H1 (cell line): ENCODE measurements around the gene UBA5. TPM values are rescaled to one million over a fixed set of nuclear protein-coding genes. Genes with fewer than 3 reads are reported as not detected.
"Not testable (repeated sequence)": the region's sequence is repeated elsewhere in the genome, so short reads cannot be mapped to it uniquely, and the experiment has no call there.

ENCODE experiments used
- CTCF ChIA-PET: fragments of 300-600 bp; sonication (Branson Sonifier 250); formaldehyde crosslinking; loops from one replicate; lab custom pipeline; 2021; ENCODE audit not compliant: partially characterized antibody; lab: Charles Lee
- POLR2A ChIA-PET: fragments of 300-600 bp; sonication (Branson Sonifier 250); formaldehyde crosslinking; loops from one replicate; lab custom pipeline; 2021; ENCODE audit warnings: inconsistent platforms; ENCODE audit not compliant: partially characterized antibody; lab: Charles Lee
- DNase-seq, 2 experiments: peaks; one replicate each; pipeline versions ENCODE4 v3.0.0 to v3.0.0-alpha.2; 2010 to 2022; ENCODE audit warnings: low spot score in 2 of 2, low read depth in 1 of 2, mixed read lengths in 1 of 2
- FAIRE-seq: peaks from 2 replicates; lab custom pipeline; 2011; peaks lifted over from hg19 to GRCh38; lab: Jason Lieb, UNC
- H2AFZ ChIP-seq: 2 replicates; pipeline ENCODE4 v1.8.1; 2012; ENCODE audit warnings: low read length, inconsistent platforms
- H2AK5ac ChIP-seq: 2 replicates; pipeline ENCODE4 v1.6.1; 2013; ENCODE audit warnings: low read depth, low read length
- H2BK120ac ChIP-seq: replicated peaks from 2 replicates; pipeline ENCODE3; 2013; ENCODE audit warnings: low read depth, low read length, inconsistent platforms
- H2BK12ac ChIP-seq: 2 replicates; pipeline ENCODE4 v1.6.1; 2013; ENCODE audit warnings: low read depth, low read length
- H2BK15ac ChIP-seq: 2 replicates; pipeline ENCODE4 v1.6.1; 2013; ENCODE audit warnings: low read length
- H2BK20ac ChIP-seq: 2 replicates; pipeline ENCODE4 v1.6.1; 2013; ENCODE audit warnings: low read length
- H2BK5ac ChIP-seq: 2 replicates; pipeline ENCODE4 v1.6.1; 2013; ENCODE audit warnings: low read depth, low read length
- H3K14ac ChIP-seq: 2 replicates; pipeline ENCODE4 v1.6.1; 2013; ENCODE audit warnings: inconsistent platforms; ENCODE audit not compliant: insufficient read length
- H3K18ac ChIP-seq: 2 replicates; pipeline ENCODE4 v1.6.1; 2013; ENCODE audit warnings: low read length; ENCODE audit errors: extremely low read depth
- H3K23ac ChIP-seq: 2 replicates; pipeline ENCODE4 v1.6.1; 2013; ENCODE audit warnings: inconsistent platforms; ENCODE audit not compliant: insufficient read length
- H3K23me2 ChIP-seq: 2 replicates; pipeline ENCODE4 v1.6.1; 2013; ENCODE audit warnings: low read depth, low read length
- H3K27ac ChIP-seq: 2 replicates; pipeline ENCODE4 v1.6.1; 2011; ENCODE audit warnings: low read depth, low read length, inconsistent platforms
- H3K27me3 ChIP-seq, 4 experiments: replicated peaks in 1 of 4; 1 replicate in 1 of 4; 2 replicates in 3 of 4; pipeline versions ENCODE4 v1.6.1 to v1.8.1; 2011 to 2013; ENCODE audit warnings: low read length in 3 of 4, mild to moderate bottlenecking in 3 of 4, inconsistent platforms in 2 of 4, mixed read lengths in 2 of 4, moderate library complexity in 1 of 4; ENCODE audit not compliant: control insufficient read depth in 3 of 4, insufficient read depth in 3 of 4; ENCODE audit errors: extremely low read depth in 1 of 4
- H3K36me3 ChIP-seq, 4 experiments: 2 replicates each; pipeline versions ENCODE4 v1.6.1 to v1.8.1; 2011 to 2013; ENCODE audit warnings: mild to moderate bottlenecking in 4 of 4, low read length in 3 of 4, moderate library complexity in 2 of 4, control low read depth in 1 of 4, inconsistent platforms in 1 of 4; ENCODE audit not compliant: insufficient read depth in 4 of 4, control insufficient read depth in 2 of 4
- H3K4ac ChIP-seq: replicated peaks from 2 replicates; pipeline ENCODE3; 2013; ENCODE audit warnings: low read length, low read depth, mixed read lengths, inconsistent platforms; ENCODE audit not compliant: insufficient read length
- H3K4me1 ChIP-seq, 4 experiments: replicated peaks in 1 of 4; 1 replicate in 1 of 4; 2 replicates in 3 of 4; pipeline versions ENCODE4 v1.6.1 to v1.8.1; 2011 to 2013; ENCODE audit warnings: low read length in 3 of 4, inconsistent platforms in 2 of 4, mixed read lengths in 1 of 4; ENCODE audit not compliant: insufficient read depth in 4 of 4, control insufficient read depth in 3 of 4
- H3K4me2 ChIP-seq, 2 experiments: 2 replicates each; pipeline versions ENCODE4 v1.6.1 to v1.8.1; 2011 to 2013; ENCODE audit warnings: low read depth in 2 of 2, low read length in 2 of 2, control low read depth in 1 of 2, inconsistent platforms in 1 of 2, mild to moderate bottlenecking in 1 of 2; ENCODE audit not compliant: insufficient read depth in 1 of 2
- H3K4me3 ChIP-seq, 4 experiments: fragments of 200-600, 300-600 bp in 1 of 4; sonication (generic), shearing (Covaris generic), sonication (Bioruptor Twin) in 1 of 4; 2 replicates each; pipeline versions ENCODE4 v1.5.1 to v1.8.1; 2011 to 2016; ENCODE audit warnings: low read length in 4 of 4, low read depth in 3 of 4, control low read depth in 2 of 4, inconsistent platforms in 2 of 4, mild to moderate bottlenecking in 2 of 4, mixed read lengths in 1 of 4, moderate library complexity in 1 of 4; ENCODE audit not compliant: insufficient read depth in 2 of 4; ENCODE audit errors: extremely low read depth in 1 of 4
- H3K56ac ChIP-seq: replicated peaks from 2 replicates; pipeline ENCODE3; 2013; ENCODE audit warnings: low read depth, mild to moderate bottlenecking, mixed read lengths, low read length, inconsistent platforms; ENCODE audit not compliant: insufficient read length
- H3K79me1 ChIP-seq: 2 replicates; pipeline ENCODE4 v1.6.1; 2013; ENCODE audit warnings: low read depth, low read length, control low read depth
- H3K79me2 ChIP-seq, 2 experiments: 2 replicates each; pipeline versions ENCODE4 v1.6.1 to v1.8.1; 2012 to 2013; ENCODE audit warnings: low read length in 2 of 2, mild to moderate bottlenecking in 2 of 2, inconsistent platforms in 1 of 2; ENCODE audit not compliant: insufficient read depth in 2 of 2, control insufficient read depth in 1 of 2
- H3K9ac ChIP-seq, 4 experiments: replicated peaks in 1 of 4; 1 replicate in 1 of 4; 2 replicates in 3 of 4; pipeline versions ENCODE4 v1.6.1 to v1.8.1; 2011 to 2013; ENCODE audit warnings: low read depth in 3 of 4, low read length in 3 of 4, control low read depth in 2 of 4, mild to moderate bottlenecking in 2 of 4, moderate library complexity in 2 of 4, inconsistent platforms in 1 of 4; ENCODE audit errors: extremely low read depth in 1 of 4
- H3K9me3 ChIP-seq, 2 experiments: 2 replicates each; pipeline versions ENCODE4 v1.6.1 to v1.8.1; 2012 to 2013; ENCODE audit warnings: mild to moderate bottlenecking in 2 of 2, moderate library complexity in 2 of 2, control low read depth in 1 of 2, inconsistent platforms in 1 of 2, low read depth in 1 of 2, low read length in 1 of 2, mixed read lengths in 1 of 2; ENCODE audit not compliant: insufficient read depth in 2 of 2
- H4K20me1 ChIP-seq, 2 experiments: replicated peaks in 1 of 2; 2 replicates each; pipeline versions ENCODE3 to v1.8.1; 2011 to 2013; ENCODE audit warnings: inconsistent platforms in 2 of 2, low read length in 2 of 2, mild to moderate bottlenecking in 1 of 2; ENCODE audit not compliant: insufficient read depth in 2 of 2, control insufficient read depth in 1 of 2
- H4K5ac ChIP-seq: 2 replicates; pipeline ENCODE4 v1.6.1; 2013; ENCODE audit warnings: low read length, low read depth, mixed read lengths, inconsistent platforms; ENCODE audit not compliant: insufficient read length
- H4K8ac ChIP-seq: 2 replicates; pipeline ENCODE4 v1.8.0; 2013; ENCODE audit warnings: mild to moderate bottlenecking, moderate library complexity, low read length, inconsistent platforms; ENCODE audit not compliant: insufficient read depth; ENCODE audit errors: extremely low read depth
- H4K91ac ChIP-seq: replicated peaks from 2 replicates; pipeline ENCODE3; 2013; ENCODE audit warnings: low read length, mixed read lengths, inconsistent platforms; ENCODE audit not compliant: insufficient read length
- WGBS, 2 experiments: shearing (Covaris generic) in 1 of 2; methylation state at CpG; one replicate each; pipeline versions ENCODE4 v1.1.6 to v1.1.7; 2013 to 2015; ENCODE audit warnings: low lambda C conversion rate in 2 of 2, mixed read lengths in 2 of 2, inconsistent platforms in 1 of 2, low coverage in 1 of 2, missing lambda C conversion rate in 1 of 2; ENCODE audit not compliant: insufficient replicate concordance in 2 of 2, insufficient coverage in 1 of 2, insufficient read length in 1 of 2; ENCODE audit errors: extremely low coverage in 1 of 2, missing lambda C conversion rate in 1 of 2; 5-methylcytosine and 5-hydroxymethylcytosine counted together
- polyA plus RNA-seq, 7 experiments: library from polyadenylated mRNA; depleted of rRNA in 3 of 7; stranded (reverse) in 5 of 7; unstranded in 2 of 7; fragments of >200 nt in 5 of 7; fragments of 200-250 nt in 2 of 7; gene quantifications; 1 replicate in 5 of 7; 2 replicates in 1 of 7; 4 replicates in 1 of 7; pipeline versions ENCODE4 v1.2.1 to v1.2.3, GENCODE V29; 2011 to 2013; ENCODE audit warnings: missing spikeins in 2 of 7, mixed read lengths in 2 of 7
- total RNA-seq: library from RNA; stranded (reverse); fragmentation: NEBNext Ultra II Directional; extraction: Animal tissue kit (Norgen Biotek cat#: 25700); gene quantifications from 2 replicates; pipeline ENCODE4 v1.2.1, GENCODE V29; 2021

The UBA5 gene
- total and polyA plus RNA-seq, 2 of the 8 experiments (the other 6 are each of a cell fraction or from before 2014, with no cell fraction given), result 11.0 to 28.0 TPM

GRCh38 chr3:132615301-132615700, 44.8 kb upstream of the UBA5 start:
- H2BK15ac ChIP-seq, H3K9me3 ChIP-seq, H4K5ac ChIP-seq, H2BK5ac ChIP-seq, H3K9ac ChIP-seq, H3K23ac ChIP-seq, POLR2A ChIA-PET, H2BK120ac ChIP-seq, H3K36me3 ChIP-seq, H3K4ac ChIP-seq, H3K79me1 ChIP-seq, H4K20me1 ChIP-seq, FAIRE-seq, H2AK5ac ChIP-seq, H3K4me3 ChIP-seq, H4K91ac ChIP-seq, H3K4me1 ChIP-seq, H2AFZ ChIP-seq, H3K79me2 ChIP-seq, H2BK12ac ChIP-seq, H4K8ac ChIP-seq, H3K27me3 ChIP-seq, H3K56ac ChIP-seq, H3K23me2 ChIP-seq, H3K14ac ChIP-seq, DNase-seq, H3K27ac ChIP-seq, H3K4me2 ChIP-seq, H2BK20ac ChIP-seq, H3K18ac ChIP-seq: not testable (repeated sequence)
- CTCF ChIA-PET, result interaction anchor here (0.9 to 1.1 kb wide), 2 partner anchors 27 to 79 kb away, joined by 4 to 5 read pairs; no protein-coding TSS in a partner anchor
- 98% methylated on average over 3 of the region's 3 CpGs; no CpG with 5 or more reads in 1 of the 2 experiments for WGBS, 2 experiments
